AG20443 (cell line): ENCODE data around the gene EVX1.

Source experiments
- DNase-seq: peaks from one replicate; pipeline ENCODE4 v3.0.0; 2012; ENCODE audit warnings: low spot score, mixed read lengths

EVX1 gene

DNA sequence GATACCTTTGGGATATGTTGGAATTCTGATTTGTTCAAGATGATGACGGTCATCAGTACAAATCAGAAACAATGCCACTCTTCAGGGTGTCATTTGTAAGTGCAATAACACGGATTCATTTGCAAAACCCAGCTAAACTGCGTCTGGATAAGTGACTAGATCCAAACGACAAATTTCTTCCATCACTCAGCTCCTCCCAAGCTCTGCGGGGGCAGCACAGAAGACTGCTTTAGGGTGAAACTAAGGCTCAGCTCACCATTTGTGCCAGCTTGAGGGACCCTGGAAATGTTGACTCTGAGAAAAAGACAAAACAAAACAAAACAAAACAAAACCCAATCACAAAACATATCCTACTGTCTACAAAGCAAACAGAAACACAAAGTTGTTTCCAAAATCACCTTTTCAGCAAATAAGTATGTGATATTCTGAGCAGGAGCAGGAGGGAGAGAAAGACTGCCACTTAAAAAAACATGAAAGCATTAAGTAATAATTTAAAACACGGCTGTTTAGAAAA lies 8.0 kb downstream of the EVX1 start:
- no peak for DNase-seq

DNA sequence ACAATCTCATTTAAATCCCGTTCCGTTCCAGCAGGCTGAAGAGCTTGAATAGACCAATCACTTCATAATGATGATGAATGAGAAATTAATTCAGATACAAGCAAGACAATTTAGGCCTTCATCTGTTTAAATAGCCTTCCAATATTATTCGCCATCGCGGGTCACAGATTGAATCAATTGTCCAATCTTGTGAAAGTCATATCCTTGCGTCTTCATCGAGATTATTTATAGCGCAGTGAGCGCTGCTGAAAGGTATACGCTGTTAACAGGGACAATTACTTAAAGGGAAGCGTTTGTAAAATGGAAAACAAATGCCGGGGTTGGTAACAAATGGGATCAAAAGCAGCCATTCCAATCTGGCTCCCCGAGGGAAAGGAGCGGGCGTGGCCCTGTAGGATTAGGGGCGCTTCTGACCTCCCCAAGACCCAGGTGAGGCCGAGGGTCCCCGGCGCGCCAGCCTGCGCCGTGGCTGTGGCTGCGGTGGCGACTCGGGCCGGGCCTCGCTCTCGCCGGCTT lies 8.6 kb downstream of the EVX1 start:
- DNase-seq = no peak

GRCh38 chr7:27251652-27252590 lies 9.3 kb downstream of the EVX1 start:
- no peak for DNase-seq

GRCh38 chr7:27254625-27255024 lies 12.0 kb downstream of the EVX1 start:
- no peak for DNase-seq

GRCh38 chr7:27260211-27260610 lies 17.6 kb downstream of the EVX1 start:
- DNase-seq = no peak

GRCh38 chr7:27262121-27262520 lies 19.5 kb downstream of the EVX1 start:
- peak; percentile 32 for DNase-seq

- no peak for DNase-seq
Measured at GRCh38 chr7:27263781-27264180, 21.2 kb downstream of the EVX1 start.

- DNase-seq = no peak
Measured at GRCh38 chr7:27269455-27269854, 26.9 kb downstream of the EVX1 start.

DNA sequence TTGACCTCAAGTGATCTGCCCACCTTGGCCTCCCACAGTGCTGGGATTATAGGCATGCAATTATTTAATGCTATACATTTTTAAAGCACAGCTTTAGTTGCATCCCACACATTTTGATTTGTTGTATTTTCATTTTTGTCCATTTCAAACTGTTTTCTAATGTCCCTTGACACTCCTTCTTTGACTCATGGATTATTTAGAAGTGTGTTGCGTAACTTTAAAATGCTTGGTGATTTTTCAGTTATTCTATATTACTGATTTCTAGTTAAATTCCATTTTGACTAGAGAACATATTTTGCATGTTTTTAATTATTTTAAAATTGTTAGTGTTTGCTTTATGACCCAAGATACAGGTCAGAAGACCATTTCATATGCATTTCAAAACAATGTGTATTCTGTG lies 28.8 kb downstream of the EVX1 start:
- no peak for DNase-seq

GRCh38 chr7:27277628-27278027 lies 35.0 kb downstream of the EVX1 start:
- DNase-seq = peak; percentile 34

- DNase-seq = no peak
Measured at GRCh38 chr7:27283558-27283957, 41.0 kb downstream of the EVX1 start.

GRCh38 chr7:27295236-27295635 lies 52.6 kb downstream of the EVX1 start:
- DNase-seq = no peak

DNA sequence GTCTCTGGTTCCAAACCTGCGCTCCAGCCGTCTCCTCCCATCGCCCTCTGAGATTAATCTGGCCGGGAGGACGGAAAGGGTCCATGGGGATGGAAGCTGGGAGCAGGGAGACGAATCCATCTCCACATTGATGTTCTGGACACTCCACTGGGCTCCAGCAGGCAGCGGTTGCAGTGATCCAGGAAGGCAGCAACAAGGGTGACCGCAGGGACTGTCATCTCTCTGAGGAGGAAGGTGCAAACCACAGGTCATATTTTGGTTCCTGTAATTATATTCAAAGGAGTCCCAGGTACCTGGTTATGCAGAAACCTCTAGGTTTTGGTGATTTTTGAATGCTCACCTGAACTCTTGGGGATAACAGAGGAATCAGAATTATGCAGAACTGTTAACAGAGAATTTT lies 54.8 kb downstream of the EVX1 start:
- no peak for DNase-seq
